Measurements from ENCODE around the gene AQP1.

AQP1 gene

GRCh38 chr7:30865076-30865475 lies 46.6 kb upstream of the AQP1 start:
- TF ChIP-seq CSDC2 (CRISPR knock-in tag; IDR thresholded peaks at IDR 0.05) (no peak), ZNF70 (CRISPR knock-in tag; IDR thresholded peaks at IDR 0.05) (no peak)
- ATAC-seq: no peak

DNA sequence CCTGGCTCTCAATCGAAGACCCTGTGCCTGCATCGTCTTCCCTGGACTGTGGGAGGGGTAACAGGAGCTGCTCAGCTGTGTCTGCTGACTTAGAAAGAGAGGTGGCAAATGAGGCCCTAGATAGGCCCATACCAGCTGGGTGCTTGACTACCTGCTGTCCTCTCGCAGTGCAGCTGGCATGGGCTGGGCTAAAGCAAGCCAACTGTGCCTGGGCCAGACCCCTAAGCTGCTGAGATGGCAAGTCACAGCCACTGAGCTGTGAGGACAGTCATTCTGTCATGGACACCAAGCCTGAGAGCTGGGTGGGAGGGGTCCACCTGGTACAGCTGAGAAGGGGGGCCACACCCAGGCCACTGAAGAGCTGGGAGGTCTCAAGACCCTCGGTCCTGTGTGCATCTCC lies 45.8 kb upstream of the AQP1 start:
- no peak for TF ChIP-seq RARB (CRISPR knock-in tag; IDR thresholded peaks at IDR 0.05)
- no peak for TF ChIP-seq ZFP3 (CRISPR knock-in tag; IDR thresholded peaks at IDR 0.05)
- no peak for TF ChIP-seq ZNF70 (CRISPR knock-in tag; IDR thresholded peaks at IDR 0.05)
- TF ChIP-seq ARNTL (CRISPR knock-in tag; IDR thresholded peaks at IDR 0.05; ENCODE audit: borderline replicate concordance, low read depth): no peak
- ATAC-seq: no peak

- TF ChIP-seq ZFP3 (CRISPR knock-in tag; IDR thresholded peaks at IDR 0.05): no peak
- TF ChIP-seq, protein P1, sequence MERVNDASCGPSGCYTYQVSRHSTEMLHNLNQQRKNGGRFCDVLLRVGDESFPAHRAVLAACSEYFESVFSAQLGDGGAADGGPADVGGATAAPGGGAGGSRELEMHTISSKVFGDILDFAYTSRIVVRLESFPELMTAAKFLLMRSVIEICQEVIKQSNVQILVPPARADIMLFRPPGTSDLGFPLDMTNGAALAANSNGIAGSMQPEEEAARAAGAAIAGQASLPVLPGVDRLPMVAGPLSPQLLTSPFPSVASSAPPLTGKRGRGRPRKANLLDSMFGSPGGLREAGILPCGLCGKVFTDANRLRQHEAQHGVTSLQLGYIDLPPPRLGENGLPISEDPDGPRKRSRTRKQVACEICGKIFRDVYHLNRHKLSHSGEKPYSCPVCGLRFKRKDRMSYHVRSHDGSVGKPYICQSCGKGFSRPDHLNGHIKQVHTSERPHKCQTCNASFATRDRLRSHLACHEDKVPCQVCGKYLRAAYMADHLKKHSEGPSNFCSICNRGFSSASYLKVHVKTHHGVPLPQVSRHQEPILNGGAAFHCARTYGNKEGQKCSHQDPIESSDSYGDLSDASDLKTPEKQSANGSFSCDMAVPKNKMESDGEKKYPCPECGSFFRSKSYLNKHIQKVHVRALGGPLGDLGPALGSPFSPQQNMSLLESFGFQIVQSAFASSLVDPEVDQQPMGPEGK (CRISPR knock-in tag; IDR thresholded peaks at IDR 0.05; ENCODE audit: borderline replicate concordance): no peak
- TF ChIP-seq ZC3H10 (CRISPR knock-in tag; IDR thresholded peaks at IDR 0.05): no peak
- TF ChIP-seq BACH2 (CRISPR knock-in tag; IDR thresholded peaks at IDR 0.05; ENCODE audit: borderline replicate concordance): no peak
- TF ChIP-seq ZFP30 (CRISPR knock-in tag; IDR thresholded peaks at IDR 0.05): no peak
- no peak for TF ChIP-seq ZNF8 (CRISPR knock-in tag; IDR thresholded peaks at IDR 0.05)
- ATAC-seq: no peak
These were observed 44.7 kb upstream of the AQP1 start for GRCh38 chr7:30866939-30867338.

DNA sequence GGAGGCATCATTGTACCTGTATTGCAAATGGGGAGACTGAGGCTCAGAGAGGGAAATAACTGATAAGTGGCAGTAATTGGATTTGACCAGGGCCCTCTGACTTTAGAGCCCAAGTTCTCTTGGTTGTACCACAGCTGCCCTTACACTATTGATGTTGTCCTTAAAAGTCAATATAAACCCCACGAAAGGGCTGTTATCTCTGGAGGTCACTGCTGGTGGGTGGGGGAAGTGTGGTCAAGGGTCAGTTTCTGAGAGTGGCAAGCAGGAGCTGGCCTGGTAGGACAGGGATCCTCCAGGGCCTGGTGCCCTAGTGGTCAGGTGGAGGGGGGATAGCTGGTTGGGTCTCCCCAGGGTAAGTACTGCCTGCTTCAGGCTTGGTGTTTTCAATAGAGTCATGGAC lies 44.2 kb upstream of the AQP1 start:
- TF ChIP-seq TOX (CRISPR knock-in tag; IDR thresholded peaks at IDR 0.05; ENCODE audit: borderline replicate concordance): no peak
- TF ChIP-seq, protein P2, sequence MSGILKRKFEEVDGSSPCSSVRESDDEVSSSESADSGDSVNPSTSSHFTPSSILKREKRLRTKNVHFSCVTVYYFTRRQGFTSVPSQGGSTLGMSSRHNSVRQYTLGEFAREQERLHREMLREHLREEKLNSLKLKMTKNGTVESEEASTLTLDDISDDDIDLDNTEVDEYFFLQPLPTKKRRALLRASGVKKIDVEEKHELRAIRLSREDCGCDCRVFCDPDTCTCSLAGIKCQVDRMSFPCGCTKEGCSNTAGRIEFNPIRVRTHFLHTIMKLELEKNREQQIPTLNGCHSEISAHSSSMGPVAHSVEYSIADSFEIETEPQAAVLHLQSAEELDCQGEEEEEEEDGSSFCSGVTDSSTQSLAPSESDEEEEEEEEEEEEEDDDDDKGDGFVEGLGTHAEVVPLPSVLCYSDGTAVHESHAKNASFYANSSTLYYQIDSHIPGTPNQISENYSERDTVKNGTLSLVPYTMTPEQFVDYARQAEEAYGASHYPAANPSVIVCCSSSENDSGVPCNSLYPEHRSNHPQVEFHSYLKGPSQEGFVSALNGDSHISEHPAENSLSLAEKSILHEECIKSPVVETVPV (CRISPR knock-in tag; IDR thresholded peaks at IDR 0.05): no peak
- no peak for TF ChIP-seq ZFP30 (CRISPR knock-in tag; IDR thresholded peaks at IDR 0.05)
- no peak for TF ChIP-seq ZNF565 (CRISPR knock-in tag; conservative IDR thresholded peaks at IDR 0.05; ENCODE audit: low read depth)
- no peak for TF ChIP-seq GLIS3 (CRISPR knock-in tag; IDR thresholded peaks at IDR 0.05)
- TF ChIP-seq PPARA (CRISPR knock-in tag; IDR thresholded peaks at IDR 0.05; ENCODE audit: borderline replicate concordance): no peak
- TF ChIP-seq, protein P1 (CRISPR knock-in tag; IDR thresholded peaks at IDR 0.05; ENCODE audit: borderline replicate concordance): no peak
- TF ChIP-seq TSHZ2 (CRISPR knock-in tag; IDR thresholded peaks at IDR 0.05): no peak
- TF ChIP-seq ISL1 (CRISPR knock-in tag; IDR thresholded peaks at IDR 0.05): no peak
- no peak for TF ChIP-seq ARNTL (CRISPR knock-in tag; IDR thresholded peaks at IDR 0.05; ENCODE audit: borderline replicate concordance, low read depth)
- no peak for TF ChIP-seq BACH2 (CRISPR knock-in tag; IDR thresholded peaks at IDR 0.05; ENCODE audit: borderline replicate concordance)
- TF ChIP-seq TCF4 (CRISPR knock-in tag; IDR thresholded peaks at IDR 0.05; ENCODE audit: borderline replicate concordance): no peak
- TF ChIP-seq ZNF8 (CRISPR knock-in tag; IDR thresholded peaks at IDR 0.05): no peak
- TF ChIP-seq CSDC2 (CRISPR knock-in tag; IDR thresholded peaks at IDR 0.05): no peak
- no peak for TF ChIP-seq ZNF70 (CRISPR knock-in tag; IDR thresholded peaks at IDR 0.05)
- ATAC-seq: no peak
